T-helper 2 cell (primary cell): Measurements from ENCODE around the gene CDH13.

ENCODE experiments used
- DNase-seq, 5 experiments: peaks; one replicate each; pipeline versions ENCODE4 v3.0.0 to v3.0.0-alpha.2; 2012 to 2022

Gene CDH13

GRCh38 chr16:82653550-82654511 is 27.1 kb downstream of the CDH13 start:
- DNase-seq = peak; percentile 10 to 97 (median 40)

- peak; percentile 33 to 99 (median 72) for DNase-seq
These were observed 28.4 kb downstream of the CDH13 start for GRCh38 chr16:82655072-82655714.

GRCh38 chr16:82655720-82656490 is 29.1 kb downstream of the CDH13 start:
- DNase-seq = peak in 1 of 5 experiments; percentile 75

- DNase-seq = no peak
These were observed 30.5 kb downstream of the CDH13 start for GRCh38 chr16:82657239-82657638.

- DNase-seq = peak in 1 of 5 experiments; percentile 71
These were observed 31.0 kb downstream of the CDH13 start for GRCh38 chr16:82657786-82658185.

- no peak for DNase-seq
These were observed 32.0 kb downstream of the CDH13 start for GRCh38 chr16:82658796-82659195.

GRCh38 chr16:82660075-82660645 is 33.4 kb downstream of the CDH13 start:
- peak in 4 of 5 experiments; percentile 5 to 84 (median 25) for DNase-seq

GRCh38 chr16:82660966-82661365 is 34.2 kb downstream of the CDH13 start:
- DNase-seq = no peak

GRCh38 chr16:82664181-82664580 is 37.4 kb downstream of the CDH13 start:
- no peak for DNase-seq

- DNase-seq = no peak
These were observed 38.3 kb downstream of the CDH13 start for GRCh38 chr16:82665025-82665424.

GRCh38 chr16:82667437-82667836 is 40.7 kb downstream of the CDH13 start:
- no peak for DNase-seq

GRCh38 chr16:82668094-82668493 is 41.3 kb downstream of the CDH13 start:
- no peak for DNase-seq

- peak in 3 of 5 experiments; percentile 12 to 35 (median 17) for DNase-seq
These were observed 45.0 kb downstream of the CDH13 start for GRCh38 chr16:82671741-82672140.

- no peak for DNase-seq
These were observed 45.9 kb downstream of the CDH13 start for GRCh38 chr16:82672676-82673075.

GRCh38 chr16:82675300-82675699 is 48.5 kb downstream of the CDH13 start:
- no peak for DNase-seq

GRCh38 chr16:82681592-82681991 is 54.8 kb downstream of the CDH13 start:
- no peak for DNase-seq

- DNase-seq = no peak
These were observed 56.0 kb downstream of the CDH13 start for GRCh38 chr16:82682767-82683166.

GRCh38 chr16:82684256-82684655 is 57.5 kb downstream of the CDH13 start:
- no peak for DNase-seq

GRCh38 chr16:82685526-82685925 is 58.8 kb downstream of the CDH13 start:
- no peak for DNase-seq

- no peak for DNase-seq
These were observed 67.6 kb downstream of the CDH13 start for GRCh38 chr16:82694239-82694874.

- no peak for DNase-seq
These were observed 69.0 kb downstream of the CDH13 start for GRCh38 chr16:82695806-82696205.

GRCh38 chr16:82699260-82699659 is 72.5 kb downstream of the CDH13 start:
- DNase-seq = no peak
